Ovary (tissue), 3 donors: ENCODE results near the gene ADAMTS3.

Experiments
- POLR2A ChIP-seq: fragments of 450-650 bp; IDR thresholded peaks from one replicate; pipeline ENCODE4 v1.6.1; 2017; ENCODE audit warnings: antibody characterized with exemption, mild to moderate bottlenecking, moderate library complexity
- TF ChIP-seq, protein P1 (sequence below), 3 donors: fragments of 450-650 bp in 2 of 3; fragments of 200-600 bp in 1 of 3; IDR thresholded peaks; one replicate each; pipeline versions ENCODE4 v1.5.1 to v1.8.0; 2016 to 2022; ENCODE audit warnings: antibody characterized with exemption in 3 of 3, mild to moderate bottlenecking in 1 of 3
- donor health status: DM: no; HTN: no; CAD: no.

DNA sequence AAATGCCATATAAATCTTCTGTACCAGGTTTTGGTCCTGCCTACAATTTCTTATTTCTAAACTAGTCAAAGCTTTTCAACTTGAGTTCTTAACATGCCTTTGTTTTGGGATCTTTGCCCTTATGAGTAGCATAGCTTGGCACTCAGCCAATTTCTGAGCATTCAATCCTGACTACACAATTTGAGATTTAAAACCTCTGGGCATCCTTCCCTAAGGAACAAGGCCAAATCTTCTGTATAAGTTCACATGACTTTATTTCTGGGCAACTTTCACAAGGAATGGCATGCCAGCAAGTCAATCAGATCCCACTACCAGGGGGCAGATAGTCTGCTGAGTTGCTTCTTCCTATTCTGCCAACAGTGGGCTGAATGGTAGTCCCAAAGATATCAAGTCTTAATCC lies 254.2 kb downstream of the ADAMTS3 start:
- no peak for TF ChIP-seq POLR2A
- TF ChIP-seq, protein P1, sequence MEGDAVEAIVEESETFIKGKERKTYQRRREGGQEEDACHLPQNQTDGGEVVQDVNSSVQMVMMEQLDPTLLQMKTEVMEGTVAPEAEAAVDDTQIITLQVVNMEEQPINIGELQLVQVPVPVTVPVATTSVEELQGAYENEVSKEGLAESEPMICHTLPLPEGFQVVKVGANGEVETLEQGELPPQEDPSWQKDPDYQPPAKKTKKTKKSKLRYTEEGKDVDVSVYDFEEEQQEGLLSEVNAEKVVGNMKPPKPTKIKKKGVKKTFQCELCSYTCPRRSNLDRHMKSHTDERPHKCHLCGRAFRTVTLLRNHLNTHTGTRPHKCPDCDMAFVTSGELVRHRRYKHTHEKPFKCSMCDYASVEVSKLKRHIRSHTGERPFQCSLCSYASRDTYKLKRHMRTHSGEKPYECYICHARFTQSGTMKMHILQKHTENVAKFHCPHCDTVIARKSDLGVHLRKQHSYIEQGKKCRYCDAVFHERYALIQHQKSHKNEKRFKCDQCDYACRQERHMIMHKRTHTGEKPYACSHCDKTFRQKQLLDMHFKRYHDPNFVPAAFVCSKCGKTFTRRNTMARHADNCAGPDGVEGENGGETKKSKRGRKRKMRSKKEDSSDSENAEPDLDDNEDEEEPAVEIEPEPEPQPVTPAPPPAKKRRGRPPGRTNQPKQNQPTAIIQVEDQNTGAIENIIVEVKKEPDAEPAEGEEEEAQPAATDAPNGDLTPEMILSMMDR (IDR thresholded peaks at IDR 0.05) = no peak
